SK-N-MC (cell line): Measurements from ENCODE around the gene SOX6.

Experiments
- EZH2 ChIP-seq: fragments of 200-600 bp; sonication (generic); IDR thresholded peaks from one replicate; pipeline ENCODE4 v1.6.1; 2017; ENCODE audit warnings: antibody characterized with exemption
- FOXP2 ChIP-seq: optimal IDR thresholded peaks from 2 replicates; pipeline ENCODE3; 2011; ENCODE audit warnings: mild to moderate bottlenecking, moderate library complexity; ENCODE audit not compliant: insufficient read depth; ENCODE audit errors: extremely low read length, control extremely low read depth
- POLR2AphosphoS5 ChIP-seq: IDR thresholded peaks from 2 replicates; pipeline ENCODE4 v1.6.1; 2012; ENCODE audit warnings: mild to moderate bottlenecking, low read depth, low read length, borderline replicate concordance

GRCh38 chr11:16318320-16318719, 38.0 kb downstream of the SOX6 start:
- TF ChIP-seq EZH2 (no peak), POLR2AphosphoS5 (no peak), FOXP2 (no peak)
